A673 (cell line): ENCODE data around the gene RC3H2. TPM values are rescaled to one million over a fixed set of nuclear protein-coding genes. Genes with fewer than 3 reads are reported as not detected.

Source experiments
- BruUV-seq: library from RNA; stranded (reverse); fragments of 400-500 nt; replicated peaks from 2 replicates; lab custom pipeline; 2021; lab: Mats Ljungman, UMichigan
- CTCF ChIA-PET: fragments of 300-600 bp; sonication (Branson Sonifier 250); formaldehyde crosslinking; loops from one replicate; lab custom pipeline; 2022; ENCODE audit warnings: antibody characterized with exemption; lab: Charles Lee
- POLR2A ChIA-PET: fragments of 300-600 bp; sonication (Branson Sonifier 250); formaldehyde crosslinking; loops from one replicate; lab custom pipeline; 2022; ENCODE audit warnings: antibody characterized with exemption; ENCODE audit not compliant: low non-redundant PET; lab: Charles Lee
- DNase-seq: peaks from one replicate; pipeline ENCODE4 v3.0.0-alpha.2; 2015; ENCODE audit warnings: low spot score
- H3K27ac ChIP-seq: fragments of 200-600 bp; sonication (generic); 2 replicates; pipeline ENCODE4 v1.5.1; 2016; ENCODE audit warnings: mixed run types, low read depth, mild to moderate bottlenecking, mixed read lengths, antibody characterized with exemption, low read length; ENCODE audit not compliant: poor library complexity, severe bottlenecking
- H3K27me3 ChIP-seq: fragments of 200-600 bp; sonication (generic); replicated peaks from 2 replicates; pipeline ENCODE4 v1.6.1; 2017; ENCODE audit warnings: mixed run types, low read depth, mild to moderate bottlenecking, mixed read lengths, antibody characterized with exemption, low read length; ENCODE audit not compliant: insufficient read depth, poor library complexity
- H3K36me3 ChIP-seq: fragments of 200-600 bp; sonication (generic); 2 replicates; pipeline ENCODE4 v1.6.1; 2016; ENCODE audit warnings: mixed run types, mild to moderate bottlenecking, mixed read lengths, antibody characterized with exemption, low read length; ENCODE audit not compliant: insufficient read depth, poor library complexity, severe bottlenecking
- H3K4me1 ChIP-seq: fragments of 200-600 bp; sonication (generic); 2 replicates; pipeline ENCODE4 v1.6.1; 2017; ENCODE audit warnings: mixed run types, mild to moderate bottlenecking, mixed read lengths, antibody characterized with exemption, low read length; ENCODE audit not compliant: insufficient read depth, poor library complexity, severe bottlenecking
- H3K4me3 ChIP-seq: fragments of 200-600 bp; sonication (generic); 2 replicates; pipeline ENCODE4 v1.5.1; 2016; ENCODE audit warnings: low read depth, mixed run types, mild to moderate bottlenecking, mixed read lengths, low read length; ENCODE audit not compliant: poor library complexity, severe bottlenecking
- H3K9me3 ChIP-seq: fragments of 200-600 bp; sonication (generic); 2 replicates; pipeline ENCODE4 v1.6.1; 2016; ENCODE audit warnings: mixed run types, low read depth, mild to moderate bottlenecking, mixed read lengths, antibody characterized with exemption, low read length; ENCODE audit not compliant: poor library complexity, severe bottlenecking
- CTCF ChIP-seq: fragments of 300-800, 200-600 bp; sonication (generic); conservative IDR thresholded peaks from 2 replicates; pipeline ENCODE4 v1.5.1; 2017; ENCODE audit warnings: low read depth, mild to moderate bottlenecking, antibody characterized with exemption, low read length, moderate library complexity, mixed read lengths
- EZH2 ChIP-seq: fragments of 200-600 bp; sonication (generic); IDR thresholded peaks from 2 replicates; pipeline ENCODE4 v1.6.1; 2017; ENCODE audit warnings: borderline replicate concordance, low read depth, mild to moderate bottlenecking, mixed read lengths, antibody characterized with exemption, low read length; ENCODE audit not compliant: poor library complexity, severe bottlenecking
- intact Hi-C: fragments of 100-400 bp; cut with micrococcal nuclease; formaldehyde crosslinking; loops from one replicate; pipeline ENCODE4 v1.10.0; 2022; ENCODE audit not compliant: unreplicated experiment
- total RNA-seq: library from RNA; stranded (reverse); gene quantifications from 2 replicates; pipeline ENCODE4 v1.2.3, GENCODE V29; 2021

The RC3H2 gene
- total RNA-seq, 1 experiment from 2014 or later, result 71.1 TPM

DNA sequence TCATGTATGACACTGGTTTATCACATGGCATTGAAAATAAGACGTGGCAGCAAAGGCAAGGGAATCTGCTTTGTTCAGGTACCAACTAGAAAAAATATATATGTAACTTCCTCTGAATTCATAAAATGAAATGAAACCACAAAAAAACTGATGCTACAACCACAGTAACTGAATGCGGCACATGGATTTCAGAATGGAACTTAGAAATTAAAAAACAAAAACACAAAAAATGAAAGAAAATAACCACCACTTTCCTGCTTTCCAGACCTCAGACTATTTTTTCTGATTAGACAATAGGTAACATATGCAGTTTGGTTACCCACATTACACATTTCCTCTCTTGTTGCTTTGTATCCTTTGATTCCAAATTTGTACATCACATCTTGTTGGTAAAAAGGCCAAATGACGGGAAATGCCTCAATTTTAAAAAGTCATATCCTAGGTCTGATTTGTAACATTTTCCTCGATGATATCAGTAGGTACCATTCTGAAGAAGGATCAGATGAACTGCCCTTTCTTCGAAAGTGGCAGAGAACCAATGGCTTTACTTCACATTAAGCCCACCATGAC is 58.7 kb downstream of the RC3H2 start:
- Histone ChIP-seq H3K27me3 (no peaks in the 10 kb centered on the region), H3K27ac (no peak overlapping the region), H3K9me3 (no peaks in the 10 kb centered on the region), H3K36me3 (peaks cover 52% of the 10 kb centered on the region), H3K4me1 (no peaks in the 10 kb centered on the region), H3K4me3 (no peak overlapping the region)
- CTCF ChIA-PET, result no interaction called here
- POLR2A ChIA-PET, result no interaction called here
- no peak for DNase-seq
- intact Hi-C loops, result no loop called here
- TF ChIP-seq CTCF, result no peak
- BruUV-seq, result no TSS peak

GRCh38 chr9:122845116-122845515 is 60.0 kb downstream of the RC3H2 start:
- Histone ChIP-seq H3K27ac (no peak overlapping the region), H3K27me3 (no peaks in the 10 kb centered on the region), H3K4me3 (no peak overlapping the region), H3K36me3 (peaks cover 42% of the 10 kb centered on the region), H3K4me1 (no peaks in the 10 kb centered on the region), H3K9me3 (no peaks in the 10 kb centered on the region)
- DNase-seq, result no peak
- ChIA-PET CTCF (no interaction called here), POLR2A (no interaction called here)
- TF ChIP-seq CTCF (no peak), EZH2 (no peak)
- BruUV-seq, result no TSS peak
- intact Hi-C loops, result no loop called here

- BruUV-seq, result no TSS peak
- intact Hi-C loops, result no loop called here
- Histone ChIP-seq H3K27ac (no peak overlapping the region), H3K36me3 (peaks cover 34% of the 10 kb centered on the region), H3K27me3 (no peaks in the 10 kb centered on the region), H3K9me3 (no peaks in the 10 kb centered on the region), H3K4me1 (no peaks in the 10 kb centered on the region), H3K4me3 (no peak overlapping the region)
- CTCF ChIA-PET, result no interaction called here
- DNase-seq, result no peak
- TF ChIP-seq CTCF (no peak), EZH2 (no peak)
- POLR2A ChIA-PET, result no interaction called here
Measured at GRCh38 chr9:122844137-122844536, 61.0 kb downstream of the RC3H2 start.
